Activated CD4-positive, alpha-beta memory T cell treated with anti-CD3 and anti-CD28 coated beads, Interleukin-2, amount 10 ng/mL, durations not matched to agents 7 days and 5 days (primary cell): ENCODE data around the gene PBX3. TPM values are rescaled to one million over a fixed set of nuclear protein-coding genes. Genes with fewer than 3 reads are reported as not detected.

Experiments used
- CTCF ChIA-PET: fragments of 350-600 bp; sonication (Branson Sonifier 250); formaldehyde crosslinking; loops from one replicate; lab custom pipeline; 2021; ENCODE audit warnings: antibody characterized with exemption, inconsistent platforms; lab: Charles Lee
- POLR2A ChIA-PET: fragments of 350-600 bp; sonication (Branson Sonifier 250); formaldehyde crosslinking; loops from one replicate; lab custom pipeline; 2021; ENCODE audit warnings: antibody characterized with exemption; lab: Charles Lee
- DNase-seq: peaks from one replicate; pipeline ENCODE4 v3.0.0-alpha.2; 2020
- H3K27ac Mint-ChIP-seq: one replicate; pipeline ENCODE4 v1.8.0; 2021; ENCODE audit warnings: mild to moderate bottlenecking, mixed read lengths
- H3K27me3 Mint-ChIP-seq: one replicate; pipeline ENCODE4 v1.8.0; 2021; ENCODE audit warnings: mixed read lengths
- H3K36me3 Mint-ChIP-seq: one replicate; pipeline ENCODE4 v1.8.0; 2021; ENCODE audit warnings: low read depth, mixed read lengths
- H3K4me1 Mint-ChIP-seq: one replicate; pipeline ENCODE4 v1.8.0; 2021; ENCODE audit warnings: mixed read lengths
- H3K4me3 Mint-ChIP-seq: one replicate; pipeline ENCODE4 v1.8.0; 2021; ENCODE audit warnings: mild to moderate bottlenecking, mixed read lengths
- H3K9me3 Mint-ChIP-seq: one replicate; pipeline ENCODE4 v1.8.0; 2021; ENCODE audit warnings: mixed read lengths
- total RNA-seq, 2 experiments: library from RNA; stranded (reverse); gene quantifications; one replicate each; pipeline ENCODE4 v1.2.3, GENCODE V29; 2021

PBX3 gene
- total RNA-seq, 2 experiments from 2014 or later, result 15.9 to 16.3 TPM

GRCh38 chr9:125789196-125789595 lies 42.0 kb downstream of the PBX3 start:
- Mint-ChIP-seq H3K36me3 (peaks cover 10% of the 10 kb centered on the region), H3K4me1 (peaks cover 14% of the 10 kb centered on the region), H3K4me3 (no peak overlapping the region), H3K27me3 (no peaks in the 10 kb centered on the region), H3K9me3 (no peaks in the 10 kb centered on the region), H3K27ac (no peak overlapping the region)
- ChIA-PET CTCF (no interaction called here), POLR2A (no interaction called here)
- no peak for DNase-seq

GRCh38 chr9:125794708-125795107 lies 47.5 kb downstream of the PBX3 start:
- POLR2A ChIA-PET, result no interaction called here

GRCh38 chr9:125795970-125796596 lies 48.9 kb downstream of the PBX3 start:
- Mint-ChIP-seq H3K36me3 (no peaks in the 10 kb centered on the region), H3K4me1 (no peaks in the 10 kb centered on the region), H3K9me3 (no peaks in the 10 kb centered on the region), H3K4me3 (no peak overlapping the region), H3K27ac (no peak overlapping the region), H3K27me3 (no peaks in the 10 kb centered on the region)
- CTCF ChIA-PET, result no interaction called here
- POLR2A ChIA-PET, result no interaction called here
- DNase-seq, result no peak

More at GRCh38 chr9:125794708-125795107, 47.5 kb downstream of the PBX3 start:
- Mint-ChIP-seq H3K4me1 (no peaks in the 10 kb centered on the region), H3K27ac (no peak overlapping the region), H3K9me3 (no peaks in the 10 kb centered on the region), H3K36me3 (no peaks in the 10 kb centered on the region), H3K4me3 (no peak overlapping the region), H3K27me3 (no peaks in the 10 kb centered on the region)
- CTCF ChIA-PET, result no interaction called here
- DNase-seq, result no peak

GRCh38 chr9:125797930-125798329 lies 50.8 kb downstream of the PBX3 start:
- Mint-ChIP-seq H3K9me3 (no peaks in the 10 kb centered on the region), H3K4me1 (no peaks in the 10 kb centered on the region), H3K27ac (no peak overlapping the region), H3K36me3 (no peaks in the 10 kb centered on the region), H3K27me3 (no peaks in the 10 kb centered on the region), H3K4me3 (no peak overlapping the region)
- no peak for DNase-seq
- ChIA-PET POLR2A (no interaction called here), CTCF (interaction anchor here (1.4 kb wide), 1 partner anchor 390 kb away, joined by 3 read pairs; no protein-coding TSS in a partner anchor)

GRCh38 chr9:125803526-125803925 lies 56.4 kb downstream of the PBX3 start:
- POLR2A ChIA-PET, result no interaction called here
- H3K4me1 Mint-ChIP-seq, result no peaks in the 10 kb centered on the region
- CTCF ChIA-PET, result no interaction called here
- no peak overlapping the region for H3K4me3 Mint-ChIP-seq
- no peaks in the 10 kb centered on the region for H3K27me3 Mint-ChIP-seq
- no peaks in the 10 kb centered on the region for H3K9me3 Mint-ChIP-seq
- no peaks in the 10 kb centered on the region for H3K36me3 Mint-ChIP-seq
- DNase-seq, result no peak
- no peak overlapping the region for H3K27ac Mint-ChIP-seq

GRCh38 chr9:125805057-125805456 lies 57.9 kb downstream of the PBX3 start:
- CTCF ChIA-PET, result no interaction called here
- Mint-ChIP-seq H3K4me3 (no peak overlapping the region), H3K4me1 (no peaks in the 10 kb centered on the region), H3K27me3 (no peaks in the 10 kb centered on the region), H3K27ac (no peak overlapping the region), H3K9me3 (no peaks in the 10 kb centered on the region), H3K36me3 (no peaks in the 10 kb centered on the region)
- DNase-seq, result no peak
- POLR2A ChIA-PET, result no interaction called here

GRCh38 chr9:125805586-125805985 lies 58.4 kb downstream of the PBX3 start:
- H3K4me3 Mint-ChIP-seq, result no peak overlapping the region
- ChIA-PET CTCF (no interaction called here), POLR2A (no interaction called here)
- DNase-seq, result no peak
- no peaks in the 10 kb centered on the region for H3K27me3 Mint-ChIP-seq
- H3K27ac Mint-ChIP-seq, result no peak overlapping the region
- no peaks in the 10 kb centered on the region for H3K4me1 Mint-ChIP-seq
- H3K9me3 Mint-ChIP-seq, result no peaks in the 10 kb centered on the region
- no peaks in the 10 kb centered on the region for H3K36me3 Mint-ChIP-seq

- CTCF ChIA-PET, result no interaction called here
- POLR2A ChIA-PET, result no interaction called here
- H3K27ac Mint-ChIP-seq, result no peak overlapping the region
Observed at GRCh38 chr9:125807079-125807478, 59.9 kb downstream of the PBX3 start.

GRCh38 chr9:125810161-125810560 lies 63.0 kb downstream of the PBX3 start:
- Mint-ChIP-seq H3K36me3 (no peaks in the 10 kb centered on the region), H3K27ac (no peak overlapping the region), H3K4me1 (no peaks in the 10 kb centered on the region), H3K9me3 (no peaks in the 10 kb centered on the region), H3K27me3 (no peaks in the 10 kb centered on the region), H3K4me3 (no peak overlapping the region)
- DNase-seq, result no peak
- POLR2A ChIA-PET, result interaction anchor here (1.0 kb wide), 1 partner anchor 68 kb away, joined by 3 read pairs; no protein-coding TSS in a partner anchor
- CTCF ChIA-PET, result no interaction called here

More at GRCh38 chr9:125807079-125807478, 59.9 kb downstream of the PBX3 start:
- no peaks in the 10 kb centered on the region for H3K4me1 Mint-ChIP-seq
- no peak overlapping the region for H3K4me3 Mint-ChIP-seq
- no peak for DNase-seq
- H3K9me3 Mint-ChIP-seq, result no peaks in the 10 kb centered on the region
- H3K36me3 Mint-ChIP-seq, result no peaks in the 10 kb centered on the region
- H3K27me3 Mint-ChIP-seq, result no peaks in the 10 kb centered on the region

- Mint-ChIP-seq H3K27ac (no peak overlapping the region), H3K27me3 (no peaks in the 10 kb centered on the region), H3K4me1 (no peaks in the 10 kb centered on the region), H3K4me3 (no peak overlapping the region), H3K36me3 (no peaks in the 10 kb centered on the region), H3K9me3 (no peaks in the 10 kb centered on the region)
- POLR2A ChIA-PET, result interaction anchor here (1.0 kb wide), 1 partner anchor 69 kb away, joined by 3 read pairs; no protein-coding TSS in a partner anchor
- no peak for DNase-seq
- CTCF ChIA-PET, result no interaction called here
Observed at GRCh38 chr9:125811002-125811401, 63.8 kb downstream of the PBX3 start.

- Mint-ChIP-seq H3K9me3 (no peaks in the 10 kb centered on the region), H3K36me3 (no peaks in the 10 kb centered on the region), H3K27me3 (no peaks in the 10 kb centered on the region), H3K4me1 (no peaks in the 10 kb centered on the region), H3K4me3 (no peak overlapping the region), H3K27ac (no peak overlapping the region)
- CTCF ChIA-PET, result interaction anchor here (0.9 kb wide), 1 partner anchor 17 kb away, joined by 3 read pairs; no protein-coding TSS in a partner anchor
- POLR2A ChIA-PET, result no interaction called here
- no peak for DNase-seq
Observed at GRCh38 chr9:125812403-125812802, 65.2 kb downstream of the PBX3 start.

- Mint-ChIP-seq H3K27ac (no peak overlapping the region), H3K9me3 (no peaks in the 10 kb centered on the region), H3K4me1 (no peaks in the 10 kb centered on the region), H3K4me3 (no peak overlapping the region), H3K36me3 (no peaks in the 10 kb centered on the region), H3K27me3 (no peaks in the 10 kb centered on the region)
- CTCF ChIA-PET, result no interaction called here
- no peak for DNase-seq
- POLR2A ChIA-PET, result no interaction called here
Observed at GRCh38 chr9:125815568-125815967, 68.4 kb downstream of the PBX3 start.

GRCh38 chr9:125816321-125816720 lies 69.1 kb downstream of the PBX3 start:
- no peak for DNase-seq
- ChIA-PET POLR2A (no interaction called here), CTCF (no interaction called here)
- Mint-ChIP-seq H3K4me3 (no peak overlapping the region), H3K27ac (no peak overlapping the region), H3K36me3 (no peaks in the 10 kb centered on the region), H3K9me3 (no peaks in the 10 kb centered on the region), H3K4me1 (no peaks in the 10 kb centered on the region), H3K27me3 (no peaks in the 10 kb centered on the region)
